ENCODE results near the gene FABP3.
A peak's percentile ranks its signal among the peaks of the same experiment; 100 is the strongest.

The FABP3 gene

DNA sequence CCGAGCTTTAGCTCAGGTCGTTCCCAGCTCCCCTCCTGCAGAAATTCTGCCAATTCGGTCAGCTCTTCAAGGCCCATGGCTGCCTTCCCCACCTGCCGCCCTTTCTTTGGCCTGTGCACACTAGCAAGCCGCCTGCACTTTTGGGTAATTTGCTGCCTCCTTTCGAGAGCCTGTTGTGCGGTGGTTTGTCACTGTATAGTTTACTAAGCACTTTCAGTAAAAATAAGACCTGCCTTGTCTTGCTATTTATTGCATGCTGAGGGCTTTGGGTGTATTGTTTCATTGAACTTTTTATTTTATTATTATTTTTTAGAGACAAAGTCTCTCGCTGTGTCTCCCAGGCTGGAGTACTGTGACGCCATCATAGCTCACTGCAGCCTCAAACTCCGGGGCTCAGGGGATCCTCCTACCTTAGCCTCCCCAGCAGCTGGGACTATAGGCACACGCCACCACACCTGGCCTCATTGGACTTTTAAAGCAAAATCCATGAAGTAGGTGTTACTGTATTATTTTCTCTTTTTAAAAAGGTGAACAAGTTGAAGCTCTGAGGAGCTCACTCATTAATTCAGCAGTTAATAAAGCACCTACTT, 1.1 kb upstream of the FABP3 start:
- H3K4me3 ChIP-seq (ENCODE audit: control insufficient read depth, low read depth, low read length): no peak overlapping the region
- TF ChIP-seq, protein P1, sequence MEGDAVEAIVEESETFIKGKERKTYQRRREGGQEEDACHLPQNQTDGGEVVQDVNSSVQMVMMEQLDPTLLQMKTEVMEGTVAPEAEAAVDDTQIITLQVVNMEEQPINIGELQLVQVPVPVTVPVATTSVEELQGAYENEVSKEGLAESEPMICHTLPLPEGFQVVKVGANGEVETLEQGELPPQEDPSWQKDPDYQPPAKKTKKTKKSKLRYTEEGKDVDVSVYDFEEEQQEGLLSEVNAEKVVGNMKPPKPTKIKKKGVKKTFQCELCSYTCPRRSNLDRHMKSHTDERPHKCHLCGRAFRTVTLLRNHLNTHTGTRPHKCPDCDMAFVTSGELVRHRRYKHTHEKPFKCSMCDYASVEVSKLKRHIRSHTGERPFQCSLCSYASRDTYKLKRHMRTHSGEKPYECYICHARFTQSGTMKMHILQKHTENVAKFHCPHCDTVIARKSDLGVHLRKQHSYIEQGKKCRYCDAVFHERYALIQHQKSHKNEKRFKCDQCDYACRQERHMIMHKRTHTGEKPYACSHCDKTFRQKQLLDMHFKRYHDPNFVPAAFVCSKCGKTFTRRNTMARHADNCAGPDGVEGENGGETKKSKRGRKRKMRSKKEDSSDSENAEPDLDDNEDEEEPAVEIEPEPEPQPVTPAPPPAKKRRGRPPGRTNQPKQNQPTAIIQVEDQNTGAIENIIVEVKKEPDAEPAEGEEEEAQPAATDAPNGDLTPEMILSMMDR (IDR thresholded peaks at IDR 0.05; ENCODE audit: control insufficient read depth, insufficient read depth, low read depth, low read length, missing control alignments): no peak
- DNase-seq (ENCODE audit: low read depth): no peak

GRCh38 chr1:31372751-31373055, 173 bp downstream of the FABP3 start:
- H3K4me3 ChIP-seq (ENCODE audit: control insufficient read depth, low read depth, low read length): peak overlapping the region; percentile 48
- DNase-seq (ENCODE audit: low read depth): no peak
- TF ChIP-seq, protein P1 (IDR thresholded peaks at IDR 0.05; ENCODE audit: control insufficient read depth, insufficient read depth, low read depth, low read length, missing control alignments): no peak

DNA sequence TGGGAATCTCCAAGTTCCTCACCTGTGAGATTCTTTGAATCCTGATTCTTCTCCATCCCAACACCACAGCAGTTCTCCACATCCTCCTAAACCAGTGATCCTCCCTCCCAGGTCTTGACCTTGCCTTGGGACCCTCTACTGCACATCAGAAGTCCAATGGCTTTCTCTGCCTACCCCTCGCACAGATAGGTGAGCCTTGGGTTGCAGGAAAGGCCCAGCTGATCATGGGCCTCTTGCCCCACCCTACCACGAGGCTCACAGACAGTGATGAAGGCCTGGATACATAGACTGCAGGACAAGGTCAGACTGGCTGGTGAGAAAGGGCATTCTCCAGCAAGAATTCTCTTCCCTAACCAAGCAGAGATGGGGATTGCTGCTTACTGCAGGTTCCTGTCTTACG, 825 bp downstream of the FABP3 start:
- TF ChIP-seq, protein P1 (IDR thresholded peaks at IDR 0.05; ENCODE audit: control insufficient read depth, insufficient read depth, low read depth, low read length, missing control alignments): no peak
- H3K4me3 ChIP-seq (ENCODE audit: control insufficient read depth, low read depth, low read length): no peak overlapping the region
- DNase-seq (ENCODE audit: low read depth): no peak

GRCh38 chr1:31371121-31371959, 1.5 kb downstream of the FABP3 start:
- DNase-seq (ENCODE audit: low read depth): no peak
- TF ChIP-seq, protein P1 (IDR thresholded peaks at IDR 0.05; ENCODE audit: control insufficient read depth, insufficient read depth, low read depth, low read length, missing control alignments): no peak
- no peak overlapping the region for H3K4me3 ChIP-seq (ENCODE audit: control insufficient read depth, low read depth, low read length)

DNA sequence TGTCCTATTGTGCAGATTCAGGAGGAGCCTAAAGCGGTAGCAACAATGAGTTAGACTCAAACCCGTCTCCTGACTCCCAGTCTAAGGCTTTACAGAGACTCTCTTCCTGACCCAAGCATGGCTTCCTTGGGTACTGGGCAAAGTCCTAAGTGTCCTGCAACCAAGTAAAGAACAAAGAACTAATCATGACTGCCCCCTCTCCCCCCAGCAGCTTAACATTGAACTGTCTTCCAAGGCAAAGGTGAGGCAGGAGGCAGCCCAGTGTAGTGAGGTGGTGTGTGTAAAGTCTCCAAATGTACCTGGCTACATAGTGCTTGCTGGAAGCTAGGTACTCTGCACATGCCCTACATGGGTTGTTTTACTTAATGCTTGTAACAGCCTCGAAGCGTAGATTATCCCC, 2.3 kb downstream of the FABP3 start:
- DNase-seq (ENCODE audit: low read depth): no peak
- TF ChIP-seq, protein P1 (IDR thresholded peaks at IDR 0.05; ENCODE audit: control insufficient read depth, insufficient read depth, low read depth, low read length, missing control alignments): no peak
- H3K4me3 ChIP-seq (ENCODE audit: control insufficient read depth, low read depth, low read length): no peak overlapping the region

GRCh38 chr1:31370021-31370420, 2.9 kb downstream of the FABP3 start:
- no peak for DNase-seq (ENCODE audit: low read depth)
- TF ChIP-seq, protein P1 (IDR thresholded peaks at IDR 0.05; ENCODE audit: control insufficient read depth, insufficient read depth, low read depth, low read length, missing control alignments): no peak
- no peak overlapping the region for H3K4me3 ChIP-seq (ENCODE audit: control insufficient read depth, low read depth, low read length)

Measured in AG09309 (cell line).